ENCODE measurements around the gene BDKRB1.
A peak's percentile ranks its signal among the peaks of the same experiment; 100 is the strongest.

The BDKRB1 gene

DNA sequence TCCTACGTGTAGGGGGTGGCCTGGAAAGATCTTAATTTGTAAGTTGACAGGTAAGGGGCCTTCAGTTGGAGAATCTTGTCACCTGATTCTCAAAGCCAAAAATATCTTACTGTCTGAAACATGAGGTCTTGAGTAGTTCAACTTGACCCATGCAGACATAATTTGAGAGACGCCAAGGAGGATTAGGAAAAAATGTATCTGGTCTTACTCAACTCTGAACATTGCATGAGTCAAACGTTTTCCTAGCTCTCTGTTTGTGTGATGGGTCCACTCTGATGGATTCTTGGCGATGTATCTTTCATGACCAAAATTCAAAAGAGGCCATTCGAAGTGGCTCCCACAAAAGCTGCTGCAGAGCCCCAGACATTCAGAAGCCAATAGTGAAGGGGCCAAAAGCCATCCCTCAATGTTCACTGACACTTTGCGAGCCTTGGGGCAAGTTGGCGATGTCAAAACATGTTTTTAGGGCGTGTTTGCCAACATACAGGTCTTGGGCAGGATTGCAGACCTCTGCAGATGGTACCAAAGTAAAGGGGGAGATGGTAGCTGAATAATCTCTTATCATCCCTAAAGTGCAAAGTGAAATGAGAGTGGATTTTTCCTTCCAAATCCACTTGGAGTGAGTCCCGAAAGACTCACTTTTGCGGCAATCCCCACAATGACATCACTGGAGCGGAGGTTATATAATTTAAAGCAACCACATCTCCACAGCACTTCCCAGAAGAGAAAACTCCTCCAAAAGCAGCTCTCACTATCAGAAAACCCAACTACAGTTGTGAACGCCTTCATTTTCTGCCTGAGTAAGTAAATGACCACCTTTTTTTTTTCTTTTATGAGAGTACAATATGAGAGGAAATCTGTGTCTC, at the start of gene BDKRB1:
Gene BDKRB1 (plus strand): TSS at position 710 of the 866 bp plus-strand sequence. CDS start 7,473 bp downstream, outside the sequence.
- DNase-seq (ENCODE audit: low spot score), result peak; percentile 82

DNA sequence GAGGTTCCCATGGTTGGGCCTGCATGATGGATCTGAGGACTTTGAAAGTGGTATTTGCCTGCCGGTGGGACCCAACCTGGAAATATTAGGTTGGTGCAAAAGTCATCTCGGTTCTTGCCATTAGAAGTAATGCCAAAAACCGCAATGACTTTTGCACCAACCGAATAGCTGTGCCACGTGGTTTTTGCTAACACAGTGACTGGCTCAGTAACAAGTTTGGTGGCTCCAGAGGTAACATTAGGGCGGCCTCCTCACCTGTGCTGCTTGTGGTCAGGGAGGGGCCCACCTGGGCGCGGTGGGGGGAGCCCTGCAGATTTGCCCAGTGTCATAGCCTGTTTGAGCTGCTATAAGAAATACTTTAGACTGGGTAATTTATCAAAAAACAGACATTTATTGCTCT, 49.5 kb upstream of the BDKRB1 start:
- DNase-seq (ENCODE audit: low spot score), result no peak

DNA sequence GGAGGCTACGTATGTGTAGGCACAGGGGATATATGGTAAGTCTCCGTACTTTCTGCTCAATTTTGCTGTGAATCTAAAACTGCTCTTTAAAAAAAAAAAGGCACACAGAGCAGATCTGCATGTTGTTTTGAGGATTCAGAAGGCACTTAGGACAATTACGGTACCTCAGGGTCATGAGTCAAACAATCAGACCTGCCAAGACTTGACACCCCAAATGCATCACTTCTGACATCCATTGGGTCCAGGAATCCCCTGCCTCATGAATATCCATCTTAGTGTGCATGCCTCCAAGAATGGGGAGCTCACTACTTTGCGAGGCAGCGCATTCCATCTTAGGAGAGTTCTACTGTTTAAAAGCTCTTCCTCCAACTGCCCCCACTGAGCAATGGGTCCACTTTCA, 48.3 kb upstream of the BDKRB1 start:
- DNase-seq (ENCODE audit: low spot score), result no peak

DNA sequence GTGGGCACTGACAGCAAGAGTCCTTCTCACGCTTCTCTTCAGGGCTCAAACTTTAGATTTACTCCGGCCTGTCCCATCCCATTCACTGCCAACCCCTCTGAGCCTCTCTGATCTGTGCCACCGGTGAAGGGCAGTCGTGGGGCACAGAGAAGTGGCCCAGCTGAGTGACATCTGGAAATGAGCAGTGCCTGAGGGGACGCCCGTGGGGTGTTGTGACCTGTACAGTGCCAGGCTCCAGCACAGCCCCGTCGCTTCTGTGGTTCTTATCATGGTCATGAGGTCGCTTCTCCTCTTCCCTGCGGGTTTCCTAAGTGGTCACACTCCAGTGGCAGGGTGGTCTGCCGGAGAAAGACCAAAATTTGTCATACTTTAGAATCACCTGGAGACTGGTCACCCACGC, 47.3 kb upstream of the BDKRB1 start:
- no peak for DNase-seq (ENCODE audit: low spot score)

DNA sequence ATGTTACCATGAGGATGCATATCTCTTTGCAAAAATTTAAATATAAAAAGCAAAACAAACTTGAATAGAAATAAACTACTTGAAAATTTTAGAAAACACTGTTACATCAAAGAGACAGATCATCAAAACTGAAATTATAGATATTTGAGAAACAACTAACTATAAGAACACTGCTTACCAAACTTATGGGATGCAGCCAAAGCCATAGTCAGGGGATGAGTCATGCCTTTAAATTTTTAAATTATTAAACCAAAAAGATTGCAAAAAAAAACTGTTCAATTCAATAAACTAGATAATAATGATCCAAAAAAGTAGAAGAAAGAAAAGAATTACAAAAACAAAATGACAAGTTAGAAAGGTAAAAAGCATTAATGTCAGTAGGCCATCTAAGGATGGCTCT, 43.9 kb upstream of the BDKRB1 start:
- no peak for DNase-seq (ENCODE audit: low spot score)

DNA sequence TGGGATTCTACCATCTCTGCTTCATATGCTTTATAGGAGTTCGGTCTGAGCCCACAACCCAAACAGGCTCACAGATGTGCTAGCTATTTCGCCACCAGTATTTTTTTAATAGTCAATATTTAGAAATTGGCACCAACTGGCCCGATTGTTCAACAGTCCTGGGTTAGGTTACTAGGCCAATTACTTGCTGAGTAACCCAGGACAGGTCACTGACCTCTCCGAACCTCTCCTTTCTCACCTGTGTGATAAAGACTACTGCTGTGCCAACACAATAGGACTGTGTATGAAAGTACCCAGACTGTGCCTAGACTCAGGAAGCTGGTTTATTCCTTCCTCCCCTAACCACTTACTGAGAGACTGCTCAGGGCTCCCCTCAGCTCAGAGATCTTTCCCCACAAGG, 43.1 kb upstream of the BDKRB1 start:
- DNase-seq (ENCODE audit: low spot score), result no peak

DNA sequence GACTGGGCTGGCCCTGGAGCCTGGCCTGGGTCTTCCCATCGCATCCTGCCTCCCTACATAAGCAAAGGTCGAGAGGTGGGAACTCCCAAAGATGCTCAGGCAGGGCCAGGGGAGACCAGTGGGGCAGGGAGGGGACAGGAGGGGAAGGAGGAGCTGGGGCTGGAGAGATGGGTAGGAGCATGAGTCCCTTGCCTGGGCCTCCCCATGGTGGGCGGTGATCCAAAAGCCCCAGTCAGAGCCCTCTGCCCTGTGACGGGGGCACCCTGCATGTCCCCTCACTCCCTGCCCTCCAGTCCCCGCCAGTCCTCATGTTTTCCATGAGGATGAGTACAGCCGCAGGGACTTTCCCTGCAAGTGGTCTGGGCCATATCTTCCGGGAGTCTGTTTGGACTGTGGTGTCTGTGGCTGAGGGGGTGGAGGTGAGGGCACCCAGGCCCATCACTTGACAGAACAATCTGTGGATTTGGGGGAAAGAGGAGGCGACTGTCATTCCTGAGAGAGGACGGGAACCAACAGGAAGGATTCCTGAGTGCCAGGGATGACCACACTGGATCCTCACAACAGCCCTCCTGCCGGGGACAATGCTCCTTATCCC, 42.0 kb upstream of the BDKRB1 start:
- no peak for DNase-seq (ENCODE audit: low spot score)

DNA sequence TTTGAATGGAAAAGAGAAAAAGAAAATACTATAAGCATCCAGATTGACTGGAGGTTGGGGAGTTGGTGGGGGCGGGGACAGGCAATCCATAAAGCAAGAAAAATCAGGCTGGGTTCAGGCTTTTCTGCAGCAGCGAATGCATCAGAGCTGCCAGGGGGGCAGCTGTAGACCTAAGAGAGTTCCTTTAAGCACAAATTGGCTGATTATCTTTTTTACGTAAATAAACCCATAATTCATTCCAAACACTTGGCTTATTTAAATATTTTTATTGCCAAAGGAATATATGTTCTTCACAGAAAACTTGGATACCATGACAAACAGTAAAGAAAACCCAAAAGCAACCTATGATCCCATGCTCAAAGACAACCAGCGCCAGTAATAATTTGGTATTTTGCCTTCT, 41.2 kb upstream of the BDKRB1 start:
- no peak for DNase-seq (ENCODE audit: low spot score)

DNA sequence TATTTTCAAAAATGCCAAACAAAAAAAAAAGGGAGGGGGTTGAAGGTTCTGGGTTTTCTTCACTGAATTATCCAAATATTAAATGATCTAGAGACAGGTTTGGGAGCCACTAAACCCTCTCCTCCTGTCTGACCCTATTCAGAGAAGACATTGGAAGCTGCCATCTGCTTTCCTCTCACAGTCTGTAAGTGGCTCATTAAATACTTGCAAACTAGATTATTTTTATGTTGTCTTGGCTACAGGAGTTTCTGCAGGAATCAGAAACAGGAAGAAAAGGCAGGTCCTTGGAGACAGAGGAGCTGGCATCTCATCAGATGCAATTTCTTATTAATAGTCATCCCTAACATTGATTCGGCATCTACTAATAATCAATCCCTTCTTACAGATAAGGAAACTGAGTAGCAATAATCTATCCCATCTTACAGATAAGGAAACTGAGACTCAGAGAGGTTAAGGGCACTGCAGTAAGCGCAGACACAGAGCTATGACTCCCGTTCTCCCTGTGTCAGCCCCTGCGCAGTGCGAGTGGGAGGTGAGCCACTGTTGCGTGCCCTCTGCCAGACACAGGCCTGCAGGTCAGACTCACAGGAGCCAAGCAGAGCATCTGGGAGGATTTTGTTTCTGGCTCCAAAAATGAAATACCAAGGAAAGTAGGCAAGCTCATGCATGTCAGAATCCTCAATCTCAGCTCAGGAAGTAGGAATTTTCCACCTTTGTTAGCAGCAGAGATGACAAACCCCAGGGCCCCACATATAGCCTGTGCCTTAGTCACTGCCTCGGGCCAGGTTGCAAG, 40.4 kb upstream of the BDKRB1 start:
- DNase-seq (ENCODE audit: low spot score), result no peak

DNA sequence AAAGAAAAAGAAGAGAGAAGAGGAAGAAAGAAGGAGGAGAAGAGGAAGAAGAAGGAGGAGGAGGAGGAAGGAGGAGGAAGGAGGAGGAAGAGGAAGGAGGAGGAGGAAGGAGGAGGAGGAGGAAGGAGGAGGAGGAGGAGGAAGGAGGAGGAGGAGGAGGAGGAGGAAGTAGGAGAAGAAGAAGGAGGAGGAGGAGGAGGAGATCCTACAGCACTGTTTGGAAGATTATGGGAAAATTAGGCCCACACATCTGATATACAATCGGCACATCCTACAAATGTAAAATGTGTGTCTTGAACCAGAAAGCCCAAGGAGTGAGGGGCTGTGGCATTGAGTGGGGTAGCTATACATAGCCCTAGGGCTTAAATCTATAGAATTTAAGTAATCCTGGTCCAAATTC, 39.4 kb upstream of the BDKRB1 start:
- no peak for DNase-seq (ENCODE audit: low spot score)

DNA sequence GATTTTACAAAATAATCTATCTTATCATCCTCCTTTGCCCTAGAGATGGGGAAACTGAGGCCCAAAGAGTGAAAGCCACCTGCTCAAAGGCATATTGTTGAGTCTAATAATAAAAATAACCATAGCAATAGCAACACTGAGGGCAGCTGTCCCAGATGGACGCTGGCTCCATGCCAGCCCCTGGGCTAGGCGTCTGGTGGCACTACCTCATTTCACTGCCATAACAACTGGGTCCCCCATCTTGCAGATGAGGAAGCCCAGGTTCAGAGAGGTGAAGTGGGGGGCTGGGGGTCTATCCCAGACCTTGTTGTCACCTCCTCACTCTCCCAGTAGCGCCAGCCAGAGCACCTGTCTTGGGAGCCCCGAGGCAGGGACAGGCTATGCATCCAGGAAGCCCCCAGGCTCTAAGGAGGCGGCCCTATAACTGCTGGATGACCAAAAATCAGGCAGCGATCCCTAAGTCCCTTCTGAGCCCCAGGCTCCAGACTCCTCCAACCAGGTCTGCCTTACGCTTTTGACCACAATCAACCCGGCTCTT, 38.6 kb upstream of the BDKRB1 start:
- DNase-seq (ENCODE audit: low spot score), result no peak

DNA sequence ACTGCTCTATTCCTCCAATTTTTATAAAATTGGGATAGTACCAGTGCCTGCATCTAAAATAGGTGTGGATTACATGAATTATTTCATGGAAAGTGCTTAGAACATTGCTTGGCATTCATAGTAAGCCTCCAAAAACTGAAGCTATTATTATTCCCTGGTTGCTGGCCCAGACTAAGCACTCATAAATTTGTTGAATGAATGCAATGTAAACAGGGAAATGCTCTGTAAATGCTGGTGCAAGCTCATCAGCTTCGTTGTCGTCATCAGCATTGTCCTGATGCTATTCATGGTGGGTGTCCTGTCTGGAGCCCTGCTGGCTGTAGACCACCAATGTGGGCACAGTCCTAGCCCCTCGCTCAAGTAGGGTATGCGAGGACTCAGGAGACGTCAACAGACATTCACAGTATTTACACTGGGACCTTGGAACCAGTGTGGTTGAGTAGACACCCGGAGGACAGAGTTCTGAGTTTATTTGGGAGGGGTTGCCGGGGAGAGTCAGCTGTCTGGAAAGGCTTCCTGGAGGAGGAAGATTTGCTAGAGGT, 34.8 kb upstream of the BDKRB1 start:
- DNase-seq (ENCODE audit: low spot score), result no peak

DNA sequence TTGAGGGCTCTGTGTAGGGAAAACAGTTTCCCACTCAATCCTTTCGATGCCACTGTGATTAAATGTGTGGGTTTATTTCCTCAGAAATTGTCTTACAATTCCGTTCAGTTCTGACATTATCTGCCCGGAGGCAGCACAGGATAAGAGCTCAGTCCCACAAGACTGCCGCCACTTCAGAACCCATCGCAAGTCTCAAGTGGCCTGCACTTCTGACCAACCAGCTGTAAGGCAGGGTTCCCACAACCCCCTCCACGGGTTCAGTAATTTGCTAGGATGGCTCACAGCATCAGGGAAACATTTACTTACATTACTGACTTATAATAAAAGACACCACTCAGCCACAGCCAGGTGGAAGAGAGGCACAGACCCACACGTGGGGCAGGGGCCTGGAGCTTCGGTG, 34.2 kb upstream of the BDKRB1 start:
- no peak for DNase-seq (ENCODE audit: low spot score)

DNA sequence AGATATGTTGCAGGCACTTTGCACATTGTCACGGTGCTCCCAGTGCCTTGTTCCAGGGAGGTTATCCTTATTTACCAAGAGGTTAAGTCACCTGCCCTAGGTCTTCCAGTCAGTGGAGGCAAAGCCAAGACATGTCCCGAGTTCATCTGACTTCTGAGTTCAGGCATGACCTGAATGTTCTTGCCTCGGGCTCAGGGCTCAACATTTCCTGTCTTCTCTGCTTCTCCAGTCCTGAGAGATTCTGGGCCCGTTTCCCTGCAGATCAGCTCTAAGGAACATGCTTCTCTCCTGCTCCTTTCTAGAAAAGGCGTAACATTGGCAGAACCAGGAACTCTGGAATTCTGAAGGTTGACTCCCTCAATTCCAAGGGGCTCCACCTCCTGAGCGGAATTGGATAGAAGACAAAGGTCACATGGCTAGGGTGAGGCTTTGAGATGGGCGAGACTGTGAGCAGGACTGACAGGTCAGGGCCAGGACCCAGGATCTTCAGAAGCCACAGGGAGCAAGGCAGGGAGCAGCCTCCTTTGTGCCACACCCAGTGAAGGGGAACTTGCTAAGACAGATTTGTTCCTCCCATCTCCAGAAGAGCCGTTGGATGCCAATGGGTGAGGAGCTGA, 31.4 kb upstream of the BDKRB1 start:
- DNase-seq (ENCODE audit: low spot score), result no peak

DNA sequence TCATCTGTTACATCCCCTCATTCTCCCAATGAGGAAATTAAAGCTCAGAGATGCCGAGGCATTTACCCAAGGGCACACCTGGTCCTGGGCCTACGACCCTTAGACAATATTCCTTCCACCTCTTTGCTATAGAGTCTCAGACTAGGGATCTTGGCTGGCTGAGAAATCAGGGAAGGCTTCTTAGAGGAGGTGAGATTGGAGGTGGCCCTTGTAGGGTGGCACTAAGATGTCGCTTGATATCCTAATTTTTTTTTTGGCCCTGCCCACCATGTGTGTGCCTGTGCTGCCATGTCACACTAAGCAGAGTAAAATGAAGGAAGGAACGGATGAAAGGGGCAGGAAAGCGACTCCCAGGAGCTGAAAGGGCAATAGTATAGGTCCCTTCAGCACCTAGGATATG, 30.8 kb upstream of the BDKRB1 start:
- no peak for DNase-seq (ENCODE audit: low spot score)

DNA sequence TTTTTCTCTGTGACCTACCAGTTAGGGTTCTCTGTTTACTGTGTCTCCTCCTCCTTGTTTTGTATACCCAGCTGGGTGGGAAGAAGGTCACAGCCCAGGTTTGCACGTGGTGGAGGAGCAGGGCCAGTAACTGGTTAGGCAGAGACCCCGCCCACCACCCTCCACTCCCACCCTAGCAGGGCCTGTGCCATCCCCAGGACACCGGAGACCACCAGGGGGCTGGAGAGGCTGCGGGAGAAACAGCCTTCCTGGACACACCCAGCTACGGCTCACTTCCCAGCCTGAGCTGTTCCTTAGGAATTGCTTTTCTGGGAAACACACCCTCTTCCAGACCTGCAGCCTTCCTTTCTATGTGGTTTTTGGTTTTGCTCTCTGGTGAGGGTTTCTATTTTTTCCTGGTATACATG, 30.3 kb upstream of the BDKRB1 start:
- DNase-seq (ENCODE audit: low spot score), result peak; percentile 86

DNA sequence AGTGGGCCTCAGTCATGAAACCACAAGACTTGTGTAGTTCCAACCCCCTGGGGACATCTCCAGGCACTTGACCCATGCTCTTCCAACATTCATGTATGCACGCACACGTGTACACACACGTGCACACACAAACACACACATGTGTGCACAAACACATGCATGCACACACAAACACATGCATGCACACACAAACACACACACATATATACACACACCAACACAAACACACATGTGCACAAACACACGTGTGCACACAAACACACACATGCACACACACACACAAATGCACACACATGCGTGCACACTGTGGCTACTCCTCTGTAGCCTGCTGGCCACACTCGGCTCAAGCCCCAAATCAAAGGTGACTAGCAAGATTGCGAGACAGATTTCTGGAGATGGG, 28.6 kb upstream of the BDKRB1 start:
- DNase-seq (ENCODE audit: low spot score), result no peak

DNA sequence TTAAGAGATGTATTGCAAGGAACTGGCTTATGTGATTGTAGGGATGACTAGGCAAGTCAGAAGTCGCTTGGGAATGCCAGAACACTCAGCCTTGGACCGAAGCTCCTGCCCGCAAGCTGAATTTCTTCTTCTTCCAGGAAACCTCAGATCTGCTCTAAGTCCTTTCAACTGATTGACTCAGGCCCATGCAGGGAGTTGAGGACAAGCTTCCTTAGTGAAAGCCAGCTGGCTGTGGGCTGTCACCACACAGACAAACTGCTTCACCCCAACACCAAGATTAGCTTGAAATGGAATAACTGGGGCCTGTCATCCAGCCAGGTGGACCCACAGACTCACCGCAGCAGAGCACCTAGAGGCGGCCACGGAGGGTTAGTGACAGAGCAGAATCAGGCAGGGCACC, 26.7 kb upstream of the BDKRB1 start:
- no peak for DNase-seq (ENCODE audit: low spot score)

DNA sequence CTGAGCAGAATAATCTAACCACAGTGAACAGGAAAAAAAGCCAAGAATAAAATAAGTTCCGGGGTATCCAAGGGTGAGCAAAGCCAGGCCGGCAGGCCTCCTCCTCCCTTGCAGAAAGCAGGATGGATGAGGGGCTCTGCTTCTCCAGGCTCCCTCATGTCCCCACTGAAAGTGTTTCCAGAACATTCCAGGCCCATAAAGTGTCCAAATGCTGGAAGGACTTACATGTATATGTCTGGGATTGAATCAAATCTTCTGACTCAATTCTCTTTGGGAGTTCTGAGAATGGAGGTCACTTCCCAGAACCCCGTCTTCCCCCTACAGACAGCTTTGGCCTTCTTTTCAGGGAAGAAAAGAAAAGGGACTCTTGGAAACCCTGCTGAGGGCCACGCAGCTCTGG, 25.0 kb upstream of the BDKRB1 start:
- no peak for DNase-seq (ENCODE audit: low spot score)

DNA sequence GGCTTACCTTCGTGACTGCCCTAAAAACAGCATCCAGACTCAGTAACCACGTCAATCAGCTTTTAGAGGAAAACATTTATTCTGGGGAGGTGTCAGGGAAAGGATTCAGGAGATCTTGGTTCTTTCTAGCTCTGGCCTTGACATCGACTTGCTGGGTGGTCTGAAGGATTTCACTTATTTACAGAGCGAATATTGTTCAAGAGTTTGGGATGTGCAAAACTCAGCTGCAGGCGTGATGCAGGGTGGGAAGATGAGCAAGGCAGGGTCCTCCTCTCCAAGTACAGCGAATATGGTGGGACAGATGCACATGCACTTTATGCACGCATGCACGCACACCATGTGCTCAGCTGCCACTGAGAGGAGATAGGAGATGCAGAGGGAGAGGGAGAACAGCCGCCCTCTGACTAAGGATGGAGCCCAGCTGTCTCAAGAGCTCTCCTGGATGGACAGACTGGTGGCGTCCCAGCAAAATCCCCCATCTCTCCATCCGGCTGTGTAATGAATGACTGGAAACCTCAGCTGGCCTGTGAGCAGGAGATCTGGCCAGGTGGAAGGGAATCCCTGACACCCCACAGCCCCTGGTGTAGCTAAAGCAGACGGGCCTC, 24.4 kb upstream of the BDKRB1 start:
- no peak for DNase-seq (ENCODE audit: low spot score)

DNA sequence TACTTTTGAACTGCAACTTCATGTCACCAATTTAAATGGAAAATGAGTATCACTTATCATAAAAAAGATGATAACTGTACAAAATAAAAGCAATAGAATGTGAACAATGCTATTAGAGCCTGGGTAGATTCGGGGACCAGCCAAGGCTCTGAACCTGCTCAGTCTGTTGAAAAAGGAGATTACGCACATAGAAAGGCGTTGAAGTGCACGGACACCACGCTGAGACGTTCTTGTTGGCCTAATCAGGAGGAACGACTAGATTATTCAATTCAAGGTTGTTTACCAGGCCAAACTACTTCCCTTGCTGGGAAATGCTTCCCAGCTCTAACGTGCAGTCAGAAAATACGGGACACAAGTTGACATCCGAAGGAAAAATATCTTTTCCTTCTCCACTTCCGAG, 23.5 kb upstream of the BDKRB1 start:
- DNase-seq (ENCODE audit: low spot score), result no peak

DNA sequence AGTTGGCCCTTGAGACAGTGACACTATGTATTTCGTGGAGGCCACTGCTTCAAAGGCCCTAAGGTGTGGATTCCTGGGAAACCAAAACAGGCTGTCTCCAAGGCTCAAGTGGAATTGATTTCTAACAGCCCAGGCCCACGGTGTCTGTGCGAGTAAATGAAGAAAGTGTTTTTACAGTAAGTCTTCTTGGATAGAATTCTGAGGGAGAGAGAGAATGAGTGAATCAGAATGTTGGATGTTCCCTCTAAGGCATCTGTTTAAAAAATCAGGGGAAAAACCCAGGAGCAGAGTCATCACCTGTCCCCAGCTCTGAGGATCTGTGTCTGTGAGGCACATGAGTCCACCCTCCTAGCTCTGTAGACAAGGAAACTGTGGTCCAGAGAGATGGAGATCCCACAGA, 22.3 kb upstream of the BDKRB1 start:
- DNase-seq (ENCODE audit: low spot score), result no peak

Measured in GM03348 (cell line).